HG03521 (cell line): ENCODE results near the gene GTSE1.
"Not testable (repeated sequence)": the region's sequence is repeated elsewhere in the genome, so short reads cannot be mapped to it uniquely, and the experiment has no call there.

Experiments
- ATAC-seq: cut with Tn5 transposase; IDR thresholded peaks from one replicate; pipeline ENCODE4 v1.9.1; 2021; ENCODE audit warnings: mild to moderate bottlenecking, moderate library complexity; ENCODE audit not compliant: unreplicated experiment

GTSE1 gene

GRCh38 chr22:46293577-46294260, 3.0 kb upstream of the GTSE1 start:
- ATAC-seq: no peak

GRCh38 chr22:46294784-46295183, 1.9 kb upstream of the GTSE1 start:
- ATAC-seq: no peak

- ATAC-seq: no peak
Observed at GRCh38 chr22:46295277-46295971, 1.2 kb upstream of the GTSE1 start.

- ATAC-seq: no peak
Observed at GRCh38 chr22:46297151-46297812, 612 bp downstream of the GTSE1 start.

- ATAC-seq: no peak
Observed at GRCh38 chr22:46299101-46299500, 2.4 kb downstream of the GTSE1 start.

- no peak for ATAC-seq
Observed at GRCh38 chr22:46300491-46300890, 3.8 kb downstream of the GTSE1 start.

GRCh38 chr22:46303347-46303965, 6.8 kb downstream of the GTSE1 start:
- no peak for ATAC-seq

GRCh38 chr22:46308283-46308988, 11.8 kb downstream of the GTSE1 start:
- no peak for ATAC-seq

GRCh38 chr22:46309526-46310085, 12.9 kb downstream of the GTSE1 start:
- no peak for ATAC-seq

- ATAC-seq: no peak
Observed at GRCh38 chr22:46312056-46312455, 15.4 kb downstream of the GTSE1 start.

- ATAC-seq: not testable (repeated sequence)
Observed at GRCh38 chr22:46312848-46313247, 16.2 kb downstream of the GTSE1 start.

GRCh38 chr22:46315976-46316375, 19.3 kb downstream of the GTSE1 start:
- ATAC-seq: no peak

- no peak for ATAC-seq
Observed at GRCh38 chr22:46317646-46318045, 21.0 kb downstream of the GTSE1 start.

GRCh38 chr22:46318576-46318975, 21.9 kb downstream of the GTSE1 start:
- ATAC-seq: no peak

- no peak for ATAC-seq
Observed at GRCh38 chr22:46319319-46319718, 22.6 kb downstream of the GTSE1 start.

- ATAC-seq: no peak
Observed at GRCh38 chr22:46320166-46320710, 23.6 kb downstream of the GTSE1 start.

- ATAC-seq: no peak
Observed at GRCh38 chr22:46320716-46321386, 24.2 kb downstream of the GTSE1 start.

GRCh38 chr22:46322711-46323110, 26.0 kb downstream of the GTSE1 start:
- ATAC-seq: no peak

GRCh38 chr22:46323162-46323561, 26.5 kb downstream of the GTSE1 start:
- no peak for ATAC-seq
